ENCODE data around the gene NECAB3.

Gene NECAB3

DNA sequence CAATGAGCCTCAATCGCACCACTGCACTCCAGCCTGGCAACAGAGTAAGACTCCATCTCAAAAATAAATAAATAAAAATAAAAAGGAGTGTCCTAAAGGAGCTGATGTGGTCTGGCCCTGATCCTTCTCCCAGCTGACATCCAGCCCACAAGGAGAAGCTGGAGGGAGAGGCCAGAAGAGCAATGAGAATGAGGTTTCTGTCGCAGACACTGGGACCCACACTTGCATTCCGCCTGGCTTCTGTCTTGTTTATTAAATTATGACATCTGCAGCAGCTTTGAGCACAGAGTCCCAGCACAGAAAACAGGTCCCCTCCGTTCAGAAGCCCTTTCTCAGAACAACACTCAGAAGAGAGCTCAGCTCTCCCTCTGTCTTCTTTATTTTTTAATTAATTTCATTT lies 22.2 kb upstream of the NECAB3 start:
- no peak for DNase-seq (ENCODE audit: low read depth)

DNA sequence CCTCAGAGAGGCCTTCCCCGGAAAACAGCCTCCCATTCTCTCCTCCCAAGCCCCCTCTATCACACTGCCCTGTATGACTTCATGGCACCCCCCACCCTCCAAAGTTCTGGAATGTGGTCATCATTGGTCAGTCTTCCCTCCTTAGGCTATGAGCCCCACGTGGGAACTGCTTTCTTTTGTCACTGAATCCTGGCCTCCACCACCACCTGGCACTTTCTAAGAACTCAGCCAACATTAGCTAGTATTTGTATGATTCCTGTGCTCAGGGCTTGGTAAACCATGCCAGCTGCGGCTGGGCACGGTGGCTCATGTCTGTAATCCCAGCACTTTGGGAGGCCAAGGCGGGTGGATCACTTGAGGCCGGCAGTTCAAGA lies 20.4 kb upstream of the NECAB3 start:
- DNase-seq (ENCODE audit: low read depth): no peak

DNA sequence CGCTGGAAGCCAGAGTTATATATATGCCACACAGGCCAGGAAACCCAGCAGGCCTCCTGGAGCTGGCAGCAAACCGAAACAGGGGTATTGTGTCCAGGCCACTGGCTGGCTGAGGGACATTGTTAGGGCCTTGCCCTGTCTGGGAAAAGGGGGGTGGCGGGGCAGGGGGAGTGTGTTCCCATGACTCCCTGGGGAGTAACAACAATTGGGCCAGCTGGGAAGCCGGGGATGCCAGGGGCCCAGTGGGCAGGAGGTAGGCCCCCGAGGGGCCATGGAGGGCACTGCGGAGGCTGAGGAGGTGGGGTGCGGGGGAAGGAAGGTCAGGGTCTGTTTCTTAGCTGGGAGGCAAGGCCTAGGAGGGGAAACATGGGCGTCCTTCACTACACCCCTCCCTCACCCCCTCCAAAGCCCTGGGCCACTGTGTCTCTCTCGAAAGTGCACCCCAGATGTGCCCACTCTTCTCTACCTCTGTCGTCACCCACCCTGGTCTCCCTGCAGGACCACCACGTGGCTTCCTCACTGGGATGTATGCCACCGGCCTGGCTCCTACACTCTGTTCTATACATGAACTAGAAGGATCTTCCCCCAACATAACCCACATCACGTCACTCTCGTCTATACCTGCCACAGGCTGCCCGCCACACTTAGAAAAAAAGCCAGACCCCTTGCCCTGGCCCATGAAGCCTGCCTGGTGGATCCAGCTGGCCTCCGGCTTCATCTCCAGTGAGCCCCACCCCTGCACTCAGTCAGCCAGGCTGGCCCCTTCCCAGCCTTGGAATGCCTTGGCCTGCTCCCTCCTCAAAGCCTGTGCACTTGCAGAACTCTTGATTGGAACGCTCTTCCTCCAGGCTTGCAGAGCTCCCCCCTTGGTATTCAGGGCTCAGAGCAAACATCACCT lies 19.8 kb upstream of the NECAB3 start:
- no peak for DNase-seq (ENCODE audit: low read depth)

DNA sequence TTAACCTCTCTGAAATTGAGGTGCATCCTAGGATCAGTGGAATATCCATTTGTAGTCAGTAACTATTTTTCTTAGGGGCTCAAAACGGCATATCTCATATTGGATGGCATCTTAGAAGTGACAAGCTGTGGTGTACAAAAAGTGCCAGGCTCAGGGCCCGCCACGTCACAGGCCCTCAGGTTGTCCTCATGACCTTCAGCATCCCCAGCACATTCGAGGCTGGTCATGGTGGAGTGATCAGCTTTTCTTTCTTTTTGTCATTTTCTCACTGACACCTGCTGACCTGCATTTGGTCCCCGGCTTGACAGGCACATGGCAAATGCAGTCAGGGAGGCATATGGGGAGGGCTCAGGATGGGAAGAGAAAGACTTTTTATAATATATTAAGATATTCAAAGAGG lies 19.1 kb upstream of the NECAB3 start:
- DNase-seq (ENCODE audit: low read depth): no peak

DNA sequence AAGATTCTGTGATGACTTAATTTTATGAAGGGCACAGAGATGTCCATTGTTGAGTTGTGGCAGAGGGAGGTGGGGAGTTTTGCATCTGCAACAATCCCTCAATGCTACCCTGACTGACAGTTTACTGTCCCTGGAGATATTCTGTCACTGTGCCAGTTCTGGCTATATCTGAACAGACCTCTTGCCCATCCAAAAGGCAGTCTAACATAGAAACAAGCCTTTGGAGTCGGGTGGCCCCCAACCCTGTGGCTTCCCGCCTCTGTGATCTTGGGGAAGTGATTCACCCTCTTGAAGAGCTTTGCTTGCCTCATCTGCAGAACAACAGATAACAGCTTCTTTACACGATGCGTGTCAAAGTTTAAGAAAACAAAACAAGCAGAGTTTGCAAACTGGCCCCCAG lies 15.7 kb upstream of the NECAB3 start:
- no peak for DNase-seq (ENCODE audit: low read depth)

DNA sequence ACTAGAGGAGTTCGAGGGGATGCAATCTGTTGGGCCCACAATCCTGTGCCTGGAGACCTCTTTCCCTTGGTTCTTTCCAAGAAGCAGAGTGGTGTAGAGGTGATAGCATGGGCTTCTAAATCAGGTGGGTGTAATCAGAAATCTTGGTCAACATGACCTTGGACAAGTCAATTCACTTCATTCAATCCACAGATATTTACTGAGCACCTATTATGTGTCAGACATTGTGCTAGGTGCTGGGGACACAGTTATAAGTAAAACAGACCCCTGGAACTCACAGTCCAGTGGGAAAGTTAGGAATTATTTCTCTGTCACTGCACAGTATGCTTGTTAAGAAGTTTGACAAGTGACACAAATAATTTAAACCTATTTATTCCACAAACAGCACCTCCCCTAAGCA lies 15.3 kb upstream of the NECAB3 start:
- DNase-seq (ENCODE audit: low read depth): no peak

DNA sequence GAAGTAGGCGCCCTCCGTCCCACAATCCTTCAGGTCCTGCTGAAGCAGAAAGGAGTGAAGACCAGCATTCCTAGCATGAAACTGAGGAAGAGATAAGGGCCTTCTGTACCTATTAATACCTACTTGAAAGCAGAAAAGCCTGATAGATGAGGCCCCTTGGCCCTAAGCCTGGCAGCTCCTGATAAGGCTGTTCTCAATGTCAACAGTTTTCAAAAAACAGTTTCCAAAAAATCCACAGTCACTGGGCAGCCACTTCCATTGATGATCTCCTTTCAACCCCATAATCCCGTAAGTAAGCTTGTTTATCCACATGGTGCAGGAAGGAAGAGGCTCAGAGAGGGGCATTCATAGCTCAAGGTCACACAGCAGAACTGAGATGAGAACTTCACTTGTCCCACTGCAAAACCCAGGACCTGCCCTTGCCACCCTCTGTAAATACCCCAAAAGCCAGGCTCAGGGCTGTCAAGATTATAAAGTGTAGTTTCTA lies 14.8 kb upstream of the NECAB3 start:
- no peak for DNase-seq (ENCODE audit: low read depth)

DNA sequence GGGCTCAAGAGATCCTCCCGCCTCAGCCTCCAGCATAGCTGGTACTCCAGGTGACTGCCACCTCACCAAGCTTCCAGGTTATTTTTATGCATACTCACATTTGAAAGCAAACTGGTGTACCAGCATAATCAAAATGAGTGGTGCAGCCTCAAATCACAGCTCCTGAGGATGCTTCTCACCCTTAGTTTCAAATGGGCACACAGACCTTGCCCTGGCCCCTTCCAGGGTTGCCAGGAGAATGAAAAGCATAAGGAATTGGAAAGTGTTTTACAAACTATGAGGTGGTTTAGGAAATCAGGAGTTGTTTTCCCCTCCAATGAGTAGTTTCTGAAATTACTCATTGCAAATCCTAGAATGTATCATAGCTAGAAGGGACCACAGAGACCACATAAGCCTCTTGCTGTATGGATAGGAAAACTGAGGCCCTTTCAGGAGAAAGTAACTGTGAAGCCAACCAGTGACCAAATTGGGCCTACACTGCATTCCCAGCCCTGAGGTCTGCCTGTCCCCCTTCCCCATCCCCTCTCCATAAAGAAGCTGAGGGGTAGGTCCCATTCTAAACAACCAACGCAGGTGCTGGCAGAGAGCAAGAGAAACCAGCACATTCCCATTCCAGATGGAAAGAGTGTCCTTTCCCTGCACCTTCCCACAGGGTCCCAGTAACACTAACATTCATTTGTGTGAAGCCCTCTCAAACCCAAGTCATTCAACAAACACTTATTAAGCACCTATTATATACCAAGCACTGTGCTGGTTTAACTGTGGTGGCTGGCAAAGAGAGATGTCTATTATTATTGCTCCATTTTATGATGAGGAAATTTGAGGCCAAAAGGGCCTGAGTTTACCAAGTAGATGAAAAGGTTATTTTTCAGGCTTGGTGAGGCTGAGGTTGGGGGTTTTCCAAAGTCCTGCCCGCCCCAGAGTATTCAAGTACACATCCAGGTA lies 14.0 kb upstream of the NECAB3 start:
- DNase-seq (ENCODE audit: low read depth): no peak

DNA sequence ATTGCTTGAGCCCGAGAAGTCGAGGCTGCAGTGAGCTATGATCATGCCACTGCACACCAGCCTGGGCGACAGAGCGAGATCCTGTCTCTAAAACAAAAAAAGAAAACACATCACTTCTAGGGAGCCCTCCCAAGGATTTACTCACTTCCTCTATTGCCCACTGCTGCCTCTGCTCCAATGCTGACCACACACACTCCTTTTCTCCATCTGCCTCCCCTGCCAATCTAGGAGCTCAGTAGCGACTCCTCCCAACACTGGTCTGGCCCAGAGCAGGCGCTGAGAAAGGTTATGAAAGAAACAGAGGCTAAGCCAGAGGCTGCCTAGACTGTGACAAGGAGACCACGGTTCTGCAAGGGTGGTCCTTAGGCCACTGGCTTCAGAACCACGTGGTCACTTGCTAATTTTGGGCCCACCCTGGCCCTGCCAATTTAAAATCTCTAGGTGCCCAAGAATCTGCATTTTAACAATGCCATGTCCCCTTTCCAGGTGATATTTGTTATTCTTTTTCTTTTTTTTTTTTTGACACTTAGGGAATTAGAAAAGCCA lies 13.2 kb upstream of the NECAB3 start:
- DNase-seq (ENCODE audit: low read depth): no peak

DNA sequence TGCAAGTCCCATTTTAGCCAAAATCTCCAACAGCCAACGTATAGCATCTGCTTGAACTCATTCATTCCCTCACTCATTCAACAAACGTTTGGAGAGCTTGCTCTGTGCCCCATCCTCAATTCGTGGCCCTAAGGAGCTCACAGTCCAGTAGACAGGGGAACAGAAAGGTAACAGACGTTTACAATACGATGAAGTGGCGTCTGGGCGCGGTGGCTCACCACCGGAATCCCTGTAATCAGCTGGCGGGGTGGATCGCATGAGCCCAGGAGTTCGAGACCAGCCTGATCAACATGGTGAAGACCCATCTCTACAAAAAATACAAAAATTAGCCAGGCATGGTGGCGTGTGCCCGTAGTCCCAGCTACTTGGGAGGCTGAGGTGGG lies 12.7 kb upstream of the NECAB3 start:
- DNase-seq (ENCODE audit: low read depth): no peak

DNA sequence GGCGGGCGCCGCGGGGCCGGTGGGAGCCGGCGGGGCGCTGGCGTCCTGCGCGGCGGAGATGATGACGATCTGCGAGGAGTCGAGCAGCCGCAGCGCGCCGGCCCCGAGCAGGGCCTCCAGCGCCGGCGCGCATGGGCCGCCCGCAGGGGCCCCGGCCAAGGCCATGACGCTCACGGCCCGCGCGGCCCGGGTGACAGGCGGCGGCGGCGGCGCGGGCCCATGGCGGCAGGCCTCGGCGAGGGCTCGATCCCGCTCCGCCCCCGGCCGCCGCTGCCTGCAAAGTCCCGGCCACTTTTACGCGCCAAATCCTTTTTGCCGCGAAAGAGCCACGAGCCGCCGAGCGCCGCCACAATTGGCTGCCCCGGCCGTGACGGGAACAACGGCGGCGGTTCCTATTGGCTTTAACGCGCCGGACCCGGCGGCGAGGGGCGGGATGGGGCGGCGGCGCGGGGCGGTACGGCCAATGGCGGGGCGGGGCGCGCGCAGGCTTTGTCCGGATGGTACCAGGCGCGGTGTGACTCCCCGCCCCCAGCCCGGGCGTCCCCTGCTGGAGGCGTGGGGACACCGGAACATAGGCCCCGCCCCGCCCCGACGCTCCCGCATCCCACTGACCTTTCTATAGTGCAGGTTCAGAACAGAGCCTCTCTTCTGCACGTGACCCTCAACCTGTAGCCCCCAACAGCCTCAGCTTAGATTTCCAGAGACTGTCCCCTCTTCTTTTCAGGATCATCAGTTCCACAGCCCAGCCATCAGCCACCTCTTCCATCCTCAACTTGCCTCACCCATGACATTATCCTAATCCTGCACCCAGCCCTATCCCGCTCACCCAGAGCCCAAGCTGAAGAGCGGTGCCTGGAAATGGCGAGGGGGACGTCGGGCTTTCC lies 12.1 kb upstream of the NECAB3 start, which contains the start of gene E2F1:
E2F1 (minus strand) TSS at position 286 of the 884 bp plus-strand sequence; CDS start at position 165, 121 bp downstream.
- DNase-seq (ENCODE audit: low read depth): peak; percentile 88

DNA sequence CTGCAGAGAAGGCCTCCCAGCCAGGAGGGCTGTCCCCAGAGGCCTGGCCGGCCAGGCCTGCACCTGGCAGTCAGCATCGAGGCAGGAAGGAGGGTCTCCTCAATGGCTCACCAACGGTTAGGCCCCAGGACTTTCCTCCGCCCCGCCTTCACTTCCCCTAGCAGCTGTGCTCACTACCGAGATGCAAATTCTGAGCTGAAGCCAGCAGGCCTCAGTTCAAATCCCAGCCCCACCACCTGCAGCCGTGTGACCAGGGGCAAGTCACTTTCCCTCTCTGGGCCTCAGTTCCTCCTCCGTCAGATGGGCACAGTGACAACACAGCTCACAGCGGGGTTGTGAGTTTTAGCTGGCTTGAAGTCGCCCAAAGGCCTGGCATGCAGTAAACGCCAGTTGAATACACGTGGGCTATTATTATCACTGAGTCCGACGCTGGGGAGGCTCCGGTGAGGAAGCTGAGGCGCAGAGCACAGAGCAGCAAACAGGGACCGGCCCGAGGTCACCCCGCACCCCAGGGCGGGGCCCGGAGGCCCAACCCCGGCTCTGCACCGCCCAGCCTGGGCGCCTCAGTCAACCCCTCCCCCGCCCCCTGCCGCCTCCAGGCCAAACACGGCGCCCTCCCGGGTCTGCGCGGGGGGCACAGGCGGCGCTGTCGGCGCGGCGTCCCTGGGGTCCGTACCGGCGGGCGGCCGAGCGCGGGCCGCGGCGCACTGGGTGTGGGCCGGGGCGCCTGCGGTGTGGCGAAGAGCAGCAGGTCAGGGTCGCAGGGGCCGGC lies 11.3 kb upstream of the NECAB3 start:
- DNase-seq (ENCODE audit: low read depth): no peak

DNA sequence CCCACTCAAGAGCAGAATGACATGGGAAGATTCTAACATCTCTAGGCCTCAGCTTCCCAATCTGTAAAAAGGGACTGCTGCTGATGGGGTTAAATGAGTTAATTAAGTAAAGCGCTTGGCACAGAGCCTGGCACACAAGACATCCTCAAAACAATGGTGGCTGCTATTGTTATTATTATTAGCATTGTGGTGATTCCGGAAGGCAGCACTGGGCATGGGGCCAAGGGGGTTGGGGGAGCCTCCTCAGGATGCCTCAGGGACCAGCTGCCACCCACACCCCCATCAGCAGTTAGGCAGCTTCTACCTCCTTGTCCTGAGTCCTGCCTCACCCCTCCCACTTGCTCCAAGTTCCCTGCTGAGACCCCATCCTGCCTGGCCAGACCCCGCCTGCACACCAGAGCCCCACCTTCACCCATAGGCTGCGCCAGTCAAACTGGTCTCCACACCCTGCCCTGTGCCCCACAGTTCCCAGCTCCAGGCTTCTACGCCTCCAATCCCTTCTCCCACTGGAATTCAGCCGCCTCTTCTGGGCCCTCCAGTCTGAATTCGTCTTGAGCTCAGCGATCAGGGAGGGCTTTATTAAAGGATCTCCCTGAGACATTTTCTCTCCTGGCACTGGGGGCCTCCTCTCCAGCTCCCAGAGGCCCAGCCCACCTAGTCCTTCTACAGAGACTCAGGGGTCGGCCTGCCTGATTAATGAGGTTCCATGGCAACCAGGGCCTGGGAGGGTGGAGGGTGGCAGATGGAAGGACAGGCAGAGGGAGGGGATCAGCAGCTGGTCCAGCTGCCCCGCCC lies 10.5 kb upstream of the NECAB3 start:
- no peak for DNase-seq (ENCODE audit: low read depth)

DNA sequence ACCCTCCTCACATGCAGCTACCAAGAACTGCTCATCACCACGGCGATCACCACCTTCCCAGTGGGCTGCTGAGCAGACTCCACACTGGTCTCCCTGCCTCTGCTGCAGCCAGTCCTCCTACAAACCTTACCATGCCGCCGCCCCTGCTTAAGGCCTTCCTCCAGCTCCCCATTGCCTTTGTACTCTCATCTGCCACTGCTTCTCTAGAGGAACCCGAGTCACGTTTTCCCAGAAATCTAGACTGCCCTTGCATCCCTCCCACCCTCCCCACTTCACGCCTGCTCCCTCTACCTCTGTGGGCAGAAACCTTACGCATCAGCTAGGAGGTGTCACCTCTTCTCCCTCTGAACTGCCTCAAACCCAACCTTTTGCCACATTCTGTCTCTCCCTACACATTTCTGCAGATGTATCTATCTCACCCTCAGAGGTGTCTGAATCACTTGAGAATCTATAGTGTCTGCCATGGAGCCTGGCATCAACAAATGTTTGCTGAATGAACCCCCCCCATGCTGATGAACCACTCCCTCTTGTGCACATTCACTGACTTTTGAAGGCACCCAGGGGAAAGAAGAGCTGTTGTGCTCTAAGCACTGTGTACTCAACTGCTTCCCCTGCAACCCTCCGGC lies 7.6 kb upstream of the NECAB3 start:
- DNase-seq (ENCODE audit: low read depth): no peak

DNA sequence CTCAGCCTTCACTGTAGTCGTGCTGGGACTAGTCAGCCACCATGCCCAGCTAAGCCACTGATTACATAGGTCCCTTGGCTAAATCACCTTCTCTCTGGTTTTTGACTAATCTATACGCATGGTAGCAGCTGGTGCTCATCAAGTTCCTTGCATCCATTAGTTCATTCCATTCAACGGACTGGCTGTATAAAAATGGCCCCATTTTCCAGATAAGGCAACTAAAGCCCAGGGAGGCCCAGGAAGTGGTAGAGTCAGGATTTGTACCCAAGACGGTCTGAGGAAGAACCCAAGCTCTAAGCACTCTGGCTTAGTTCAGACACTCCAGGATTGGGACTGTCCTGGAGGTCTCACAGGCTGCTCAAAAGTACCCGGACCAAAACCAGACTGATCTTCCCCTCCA lies 7.1 kb upstream of the NECAB3 start:
- no peak for DNase-seq (ENCODE audit: low read depth)

DNA sequence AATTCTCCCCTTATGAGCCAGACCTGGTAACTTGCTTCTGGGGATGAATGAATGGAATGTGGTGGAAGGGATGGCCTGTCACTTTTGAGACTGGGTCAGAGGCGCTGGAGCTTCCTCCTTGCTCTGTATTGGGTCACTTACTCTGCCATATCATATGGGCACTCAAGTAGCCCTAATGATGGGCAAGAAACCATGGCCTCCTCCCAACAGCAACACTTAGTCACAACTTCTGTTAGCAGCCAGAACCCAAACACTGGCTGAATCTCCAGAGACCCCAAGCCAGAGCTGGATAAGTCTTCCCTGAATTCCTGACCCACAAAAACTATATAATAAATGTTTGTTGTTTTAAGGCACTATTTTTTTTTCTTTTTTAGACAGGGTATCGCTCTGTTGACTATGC lies 6.5 kb upstream of the NECAB3 start:
- DNase-seq (ENCODE audit: low read depth): no peak

DNA sequence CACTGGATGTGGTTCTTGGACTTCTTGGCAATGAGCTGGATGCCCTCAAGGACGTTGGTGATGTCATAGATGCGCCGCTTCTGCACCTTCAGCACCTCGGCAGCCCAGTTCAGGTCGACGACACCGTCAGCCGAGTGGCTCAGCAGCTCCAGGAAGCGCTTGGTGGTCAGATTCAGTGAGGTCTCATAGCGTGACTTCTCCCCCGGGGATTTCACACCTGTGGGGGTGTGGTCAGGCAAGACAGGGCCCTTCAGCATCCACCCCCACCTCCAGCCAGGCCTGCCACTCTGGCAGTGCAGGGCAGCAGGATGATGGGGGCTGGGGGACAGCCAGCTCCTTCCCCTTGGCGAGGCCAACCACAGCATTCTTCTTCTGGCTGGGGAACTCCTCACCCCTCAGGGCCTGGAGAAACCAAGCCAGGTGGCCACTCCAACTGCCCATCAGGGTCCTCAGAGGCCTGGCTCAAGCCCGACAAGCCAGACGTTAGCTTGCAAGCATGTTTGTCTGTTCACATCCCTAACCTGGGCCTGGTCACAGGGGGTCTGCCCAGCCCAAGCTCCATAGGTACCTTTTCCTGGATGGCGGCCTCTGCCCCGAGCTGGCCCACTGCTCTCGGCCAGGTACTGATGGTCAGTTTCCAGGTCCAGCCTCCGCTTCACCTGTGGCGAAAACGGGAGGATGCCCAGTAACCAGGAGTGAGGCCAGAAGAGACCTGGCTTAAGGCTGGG lies 5.7 kb upstream of the NECAB3 start:
- no peak for DNase-seq (ENCODE audit: low read depth)

DNA sequence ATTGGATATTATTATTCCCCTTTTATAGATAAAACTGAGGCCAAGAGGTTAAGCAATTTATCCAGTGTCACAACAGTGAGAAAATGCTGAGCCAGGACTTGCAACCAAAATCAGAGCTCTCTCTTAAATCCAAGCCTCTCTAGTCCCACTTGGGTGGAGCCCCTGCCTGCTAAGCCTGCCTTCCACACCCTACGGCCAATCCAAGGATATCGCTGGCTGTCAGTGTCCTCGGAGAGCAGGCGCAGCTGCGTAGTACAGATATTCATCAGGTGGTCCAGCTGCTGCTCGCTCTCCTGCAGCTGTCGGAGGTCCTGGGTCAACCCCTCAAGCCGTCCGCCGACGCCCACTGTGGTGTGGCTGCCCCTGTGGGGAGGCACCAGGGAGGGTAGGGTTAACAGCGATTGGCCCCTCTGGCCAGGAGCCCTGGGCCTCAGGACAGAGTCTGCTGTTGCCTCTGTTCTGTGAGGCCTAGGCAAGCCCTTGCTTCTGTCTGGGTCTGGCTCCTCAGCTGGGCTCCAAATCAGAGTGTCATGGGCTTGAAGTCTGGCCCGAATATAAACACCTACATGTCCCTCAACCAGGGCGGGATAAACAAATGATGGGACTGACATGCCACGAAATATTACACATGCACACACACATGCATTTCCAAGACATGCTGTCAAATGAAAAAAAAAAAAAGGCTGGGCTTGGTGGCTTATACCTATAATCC lies 3.9 kb upstream of the NECAB3 start:
- DNase-seq (ENCODE audit: low read depth): no peak

Measured in stimulated activated CD8-positive, alpha-beta memory T cell treated with anti-CD3 and anti-CD28 coated beads, Interleukin-12 subunit alpha, Interleukin-12 subunit beta, amount 100 ng/mL, for 1 hour (primary cell).